ENCODE data around the gene IL24. TPM values are rescaled to one million over a fixed set of nuclear protein-coding genes. Genes with fewer than 3 reads are reported as not detected.

Gene IL24
- total RNA-seq, 5 donors from 2014 or later (not counting 1 experiment from before 2014, with no cell fraction given) = 0.18 to 0.22 TPM; not detected in 3

- Histone ChIP-seq H3K27me3 (replicated peaks in 1 of 2; ENCODE audit: control insufficient read depth in 2 of 2, extremely low read depth in 1 of 2, insufficient read depth in 2 of 2, low read length in 1 of 2) (peaks cover 0 to 2% of the 10 kb centered on the region in 2 experiments), H3K27ac (ENCODE audit: low read length) (no peak overlapping the region), H3K4me1 (ENCODE audit: control insufficient read depth in 1 of 2, extremely low read depth in 1 of 2, insufficient read depth in 2 of 2, low read length in 2 of 2) (peaks cover 6 to 14% of the 10 kb centered on the region in 2 experiments), H3K9me3 (no peaks in the 10 kb centered on the region), H3K4me3 (ENCODE audit: control insufficient read depth in 1 of 2, extremely low read depth in 1 of 2, low read length in 1 of 2) (no peak overlapping the region), H3K36me3 (ENCODE audit: control insufficient read depth in 2 of 2, extremely low read depth in 1 of 2, insufficient read depth in 1 of 2, low read length in 1 of 2) (no peaks in the 10 kb centered on the region)
- peaks cover 4 to 10% of the 10 kb centered on the region in 2 donors for H3K27me3 Mint-ChIP-seq
- peaks cover 8 to 23% (median 21%) of the 10 kb centered on the region in 3 donors for H3K4me1 Mint-ChIP-seq
- no peak overlapping the region for H3K27ac Mint-ChIP-seq
- no peak for DNase-seq
- H3K36me3 Mint-ChIP-seq = no peaks in the 10 kb centered on the region
- no peak overlapping the region for H3K4me3 Mint-ChIP-seq
- CTCF ChIA-PET = interaction anchor here (0.7 to 1.0 kb wide), 3 partner anchors 16 to 73 kb away, joined by 3 to 4 read pairs (median 3); no protein-coding TSS in a partner anchor
- 67% methylated on average over 1 of the region's 1 CpG for WGBS (ENCODE audit: insufficient coverage)
- ATAC-seq (replicated peaks in 1 of 4) = no peak
- POLR2A ChIA-PET = no interaction called here
- no peaks in the 10 kb centered on the region for H3K9me3 Mint-ChIP-seq
Observed at GRCh38 chr1:206863266-206863665, 34.0 kb upstream of the IL24 start.

GRCh38 chr1:206864939-206865671 is 32.1 kb upstream of the IL24 start, which contains the start of gene IL20:
Gene IL20, plus strand, starts transcription at chr1:206865623. Its CDS starts 230 bp downstream, at chr1:206865853.
- 45% methylated on average over 13 of the region's 19 CpGs for WGBS (ENCODE audit: insufficient coverage)
- peaks cover under 1% of the 10 kb centered on the region for H3K36me3 Mint-ChIP-seq
- H3K4me3 Mint-ChIP-seq = no peak within 1 kb of the TSS
- H3K27me3 Mint-ChIP-seq = peaks cover 4 to 12% of the 10 kb centered on the region in 2 donors
- peaks cover 0 to 5% of the 10 kb centered on the region in 2 experiments for H3K4me1 ChIP-seq (ENCODE audit: control insufficient read depth in 1 of 2, extremely low read depth in 1 of 2, insufficient read depth in 2 of 2, low read length in 2 of 2)
- no peak within 1 kb of the TSS for H3K27ac ChIP-seq (ENCODE audit: low read length)
- H3K4me3 ChIP-seq (ENCODE audit: control insufficient read depth in 1 of 2, extremely low read depth in 1 of 2, low read length in 1 of 2) = no peak within 1 kb of the TSS
- POLR2A ChIA-PET = interaction anchor here in 1 of 2 donors (0.6 kb wide), 1 partner anchor 11 kb away, joined by 3 read pairs; no protein-coding TSS in a partner anchor
- CTCF ChIA-PET = interaction anchor here (0.7 to 2.2 kb wide), 14 partner anchors 13 to 146 kb away, joined by 3 to 16 read pairs (median 4); no protein-coding TSS in a partner anchor
- peaks cover 0 to 2% of the 10 kb centered on the region in 2 experiments for H3K27me3 ChIP-seq (replicated peaks in 1 of 2; ENCODE audit: control insufficient read depth in 2 of 2, extremely low read depth in 1 of 2, insufficient read depth in 2 of 2, low read length in 1 of 2)
- no peaks in the 10 kb centered on the region for H3K9me3 ChIP-seq
- peaks cover 8 to 12% (median 11%) of the 10 kb centered on the region in 3 donors for H3K4me1 Mint-ChIP-seq
- no peaks in the 10 kb centered on the region for H3K36me3 ChIP-seq (ENCODE audit: control insufficient read depth in 2 of 2, extremely low read depth in 1 of 2, insufficient read depth in 1 of 2, low read length in 1 of 2)
- ATAC-seq (replicated peaks in 1 of 4) (peak; percentile 81 to 92 (median 89)), DNase-seq (peak; percentile 65 to 91 (median 83))
- H3K9me3 Mint-ChIP-seq = no peaks in the 10 kb centered on the region
- H3K27ac Mint-ChIP-seq = no peak within 1 kb of the TSS

GRCh38 chr1:206866062-206866461 is 31.2 kb upstream of the IL24 start:
- WGBS (ENCODE audit: insufficient coverage) = no CpG with 5 or more reads among the region's 2 CpGs
- H3K27ac Mint-ChIP-seq = no peak overlapping the region
- peaks cover 0 to 5% of the 10 kb centered on the region in 2 experiments for H3K4me1 ChIP-seq (ENCODE audit: control insufficient read depth in 1 of 2, extremely low read depth in 1 of 2, insufficient read depth in 2 of 2, low read length in 2 of 2)
- H3K36me3 Mint-ChIP-seq = peaks cover 3% of the 10 kb centered on the region
- DNase-seq (no peak), ATAC-seq (replicated peaks in 1 of 4) (no peak)
- no peaks in the 10 kb centered on the region for H3K9me3 ChIP-seq
- peaks cover 8 to 11% (median 10%) of the 10 kb centered on the region in 3 donors for H3K4me1 Mint-ChIP-seq
- H3K4me3 Mint-ChIP-seq = no peak overlapping the region
- no peaks in the 10 kb centered on the region for H3K9me3 Mint-ChIP-seq
- H3K27me3 ChIP-seq (replicated peaks in 1 of 2; ENCODE audit: control insufficient read depth in 2 of 2, extremely low read depth in 1 of 2, insufficient read depth in 2 of 2, low read length in 1 of 2) = peaks cover 0 to 2% of the 10 kb centered on the region in 2 experiments
- no peak overlapping the region for H3K27ac ChIP-seq (ENCODE audit: low read length)
- H3K4me3 ChIP-seq (ENCODE audit: control insufficient read depth in 1 of 2, extremely low read depth in 1 of 2, low read length in 1 of 2) = no peak overlapping the region
- CTCF ChIA-PET = interaction anchor here (1.1 to 2.2 kb wide), 3 partner anchors 46 to 147 kb away, joined by 8 to 16 read pairs (median 9); no protein-coding TSS in a partner anchor
- POLR2A ChIA-PET = no interaction called here
- H3K27me3 Mint-ChIP-seq = peaks cover 4 to 14% of the 10 kb centered on the region in 2 donors
- no peaks in the 10 kb centered on the region for H3K36me3 ChIP-seq (ENCODE audit: control insufficient read depth in 2 of 2, extremely low read depth in 1 of 2, insufficient read depth in 1 of 2, low read length in 1 of 2)

- WGBS (ENCODE audit: insufficient coverage) = no CpG with 5 or more reads among the region's 1 CpG
- H3K36me3 ChIP-seq (ENCODE audit: control insufficient read depth in 2 of 2, extremely low read depth in 1 of 2, insufficient read depth in 1 of 2, low read length in 1 of 2) = no peaks in the 10 kb centered on the region
- Mint-ChIP-seq H3K9me3 (peaks cover 0 to 6% (median 3%) of the 10 kb centered on the region in 3 donors), H3K36me3 (peaks cover 6% of the 10 kb centered on the region), H3K4me1 (peaks cover 8 to 11% (median 10%) of the 10 kb centered on the region in 3 donors), H3K4me3 (no peak overlapping the region), H3K27me3 (peaks cover 4 to 11% of the 10 kb centered on the region in 2 donors), H3K27ac (no peak overlapping the region)
- H3K9me3 ChIP-seq = no peaks in the 10 kb centered on the region
- no peak overlapping the region for H3K27ac ChIP-seq (ENCODE audit: low read length)
- H3K4me1 ChIP-seq (ENCODE audit: control insufficient read depth in 1 of 2, extremely low read depth in 1 of 2, insufficient read depth in 2 of 2, low read length in 2 of 2) = peaks cover 0 to 5% of the 10 kb centered on the region in 2 experiments
- H3K4me3 ChIP-seq (ENCODE audit: control insufficient read depth in 1 of 2, extremely low read depth in 1 of 2, low read length in 1 of 2) = no peak overlapping the region
- ChIA-PET CTCF (interaction anchor here (0.6 to 1.1 kb wide), 5 partner anchors 17 to 153 kb away, joined by 3 to 4 read pairs (median 3); no protein-coding TSS in a partner anchor), POLR2A (interaction anchor here (0.6 kb wide), 3 partner anchors 11 to 236 kb away, joined by 3 to 5 read pairs (median 3); no protein-coding TSS in a partner anchor)
- ATAC-seq (replicated peaks in 1 of 4) = no peak
- H3K27me3 ChIP-seq (replicated peaks in 1 of 2; ENCODE audit: control insufficient read depth in 2 of 2, extremely low read depth in 1 of 2, insufficient read depth in 2 of 2, low read length in 1 of 2) = peaks cover 0 to 2% of the 10 kb centered on the region in 2 experiments
- DNase-seq = no peak
Observed at GRCh38 chr1:206867239-206867638, 30.0 kb upstream of the IL24 start.

GRCh38 chr1:206867716-206868115 is 29.5 kb upstream of the IL24 start:
- H3K27ac Mint-ChIP-seq = no peak overlapping the region
- H3K4me1 ChIP-seq (ENCODE audit: control insufficient read depth in 1 of 2, extremely low read depth in 1 of 2, insufficient read depth in 2 of 2, low read length in 2 of 2) = peaks cover 0 to 5% of the 10 kb centered on the region in 2 experiments
- H3K36me3 ChIP-seq (ENCODE audit: control insufficient read depth in 2 of 2, extremely low read depth in 1 of 2, insufficient read depth in 1 of 2, low read length in 1 of 2) = no peaks in the 10 kb centered on the region
- peaks cover 8 to 11% (median 10%) of the 10 kb centered on the region in 3 donors for H3K4me1 Mint-ChIP-seq
- ATAC-seq (replicated peaks in 1 of 4) (no peak), DNase-seq (no peak)
- H3K36me3 Mint-ChIP-seq = peaks cover 6% of the 10 kb centered on the region
- ChIA-PET POLR2A (no interaction called here), CTCF (interaction anchor here (0.6 to 1.1 kb wide), 2 partner anchors 66 to 102 kb away, joined by 3 read pairs; no protein-coding TSS in a partner anchor)
- no peak overlapping the region for H3K27ac ChIP-seq (ENCODE audit: low read length)
- peaks cover 4 to 11% of the 10 kb centered on the region in 2 donors for H3K27me3 Mint-ChIP-seq
- H3K4me3 Mint-ChIP-seq = no peak overlapping the region
- H3K9me3 ChIP-seq = no peaks in the 10 kb centered on the region
- H3K27me3 ChIP-seq (replicated peaks in 1 of 2; ENCODE audit: control insufficient read depth in 2 of 2, extremely low read depth in 1 of 2, insufficient read depth in 2 of 2, low read length in 1 of 2) = peaks cover 0 to 2% of the 10 kb centered on the region in 2 experiments
- no peak overlapping the region for H3K4me3 ChIP-seq (ENCODE audit: control insufficient read depth in 1 of 2, extremely low read depth in 1 of 2, low read length in 1 of 2)
- peaks cover 0 to 7% (median 5%) of the 10 kb centered on the region in 3 donors for H3K9me3 Mint-ChIP-seq

- H3K9me3 Mint-ChIP-seq = peaks cover 0 to 7% (median 5%) of the 10 kb centered on the region in 3 donors
- H3K27me3 Mint-ChIP-seq = peaks cover 0 to 8% of the 10 kb centered on the region in 2 donors
- Histone ChIP-seq H3K27me3 (replicated peaks in 1 of 2; ENCODE audit: control insufficient read depth in 2 of 2, extremely low read depth in 1 of 2, insufficient read depth in 2 of 2, low read length in 1 of 2) (peaks cover 0 to 2% of the 10 kb centered on the region in 2 experiments), H3K4me3 (ENCODE audit: control insufficient read depth in 1 of 2, extremely low read depth in 1 of 2, low read length in 1 of 2) (no peak overlapping the region), H3K9me3 (no peaks in the 10 kb centered on the region), H3K36me3 (ENCODE audit: control insufficient read depth in 2 of 2, extremely low read depth in 1 of 2, insufficient read depth in 1 of 2, low read length in 1 of 2) (no peaks in the 10 kb centered on the region), H3K27ac (ENCODE audit: low read length) (no peak overlapping the region), H3K4me1 (ENCODE audit: control insufficient read depth in 1 of 2, extremely low read depth in 1 of 2, insufficient read depth in 2 of 2, low read length in 2 of 2) (peaks cover 0 to 5% of the 10 kb centered on the region in 2 experiments)
- H3K36me3 Mint-ChIP-seq = peaks cover 6% of the 10 kb centered on the region
- peaks cover 8 to 11% (median 10%) of the 10 kb centered on the region in 3 donors for H3K4me1 Mint-ChIP-seq
- WGBS (ENCODE audit: insufficient coverage) = no CpG with 5 or more reads among the region's 1 CpG
- DNase-seq (no peak), ATAC-seq (replicated peaks in 1 of 4) (no peak)
- no peak overlapping the region for H3K4me3 Mint-ChIP-seq
- ChIA-PET POLR2A (no interaction called here), CTCF (interaction anchor here (0.6 to 2.7 kb wide), 2 partner anchors 44 to 66 kb away, joined by 3 to 9 read pairs; no protein-coding TSS in a partner anchor)
- H3K27ac Mint-ChIP-seq = no peak overlapping the region
Observed at GRCh38 chr1:206868264-206868663, 29.0 kb upstream of the IL24 start.
